HG03521 (cell line): ENCODE results near the gene MYO18B.

Source experiments
- ATAC-seq: cut with Tn5 transposase; IDR thresholded peaks from one replicate; pipeline ENCODE4 v1.9.1; 2021; ENCODE audit warnings: mild to moderate bottlenecking, moderate library complexity; ENCODE audit not compliant: unreplicated experiment

MYO18B gene

DNA sequence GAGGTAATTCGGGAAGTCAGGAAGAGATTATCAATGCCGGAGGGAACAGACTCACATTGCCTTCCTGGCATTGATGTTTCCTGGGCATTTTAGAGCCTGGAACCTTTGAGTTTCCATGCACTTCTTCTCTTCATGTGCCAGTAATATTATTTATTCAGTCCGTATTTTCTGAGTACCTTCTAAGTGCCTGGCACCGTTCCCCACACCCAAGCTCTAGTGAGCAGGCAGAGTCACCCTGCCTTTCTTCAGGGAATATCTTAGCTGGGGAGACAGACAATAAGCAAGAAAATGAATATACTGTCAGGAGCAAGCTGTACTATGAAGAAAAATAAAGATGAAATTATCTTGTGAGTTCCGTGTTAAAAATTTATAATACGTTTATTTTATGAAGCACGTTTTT lies 291.1 kb downstream of the MYO18B start:
- no peak for ATAC-seq

DNA sequence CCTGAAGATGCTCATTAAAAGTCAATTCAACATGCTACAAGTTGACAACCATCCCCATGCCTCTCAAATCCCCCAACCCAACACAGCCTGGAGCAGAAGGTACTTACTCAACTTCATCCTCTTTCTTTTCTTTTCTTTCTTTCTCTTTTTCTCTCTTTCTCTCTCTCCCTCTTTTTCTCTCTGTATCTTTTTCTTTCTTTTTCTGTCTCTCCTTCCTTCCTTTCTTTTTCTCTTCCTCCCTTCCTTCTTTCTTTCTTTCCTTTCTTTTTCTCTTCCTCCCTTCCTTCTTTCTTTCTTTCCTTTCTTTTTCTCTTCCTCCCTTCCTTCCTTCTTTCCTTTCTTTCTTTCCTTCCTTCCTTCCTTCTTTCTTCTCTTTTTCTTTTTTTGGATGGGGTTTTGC lies 291.6 kb downstream of the MYO18B start:
- ATAC-seq, result no peak

DNA sequence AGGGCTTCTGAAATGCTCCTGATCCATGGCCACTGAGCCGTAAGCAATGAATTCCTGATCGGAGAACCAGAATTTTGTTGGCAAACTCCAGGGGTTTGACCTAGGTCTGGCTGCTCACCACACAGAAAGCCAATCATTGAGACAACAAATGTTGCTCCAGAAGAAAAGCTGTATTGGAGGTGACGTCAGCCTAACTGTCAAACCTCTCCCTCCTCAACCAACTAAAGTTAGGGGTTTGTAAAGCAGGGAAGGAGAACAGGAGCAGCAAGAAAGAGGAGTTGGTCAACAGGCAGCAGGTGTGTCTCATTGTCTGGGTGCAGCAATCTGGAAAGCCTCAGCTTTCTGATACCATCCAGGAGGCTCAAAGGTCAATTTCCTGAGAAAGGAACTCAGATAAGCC lies 293.5 kb downstream of the MYO18B start:
- no peak for ATAC-seq

DNA sequence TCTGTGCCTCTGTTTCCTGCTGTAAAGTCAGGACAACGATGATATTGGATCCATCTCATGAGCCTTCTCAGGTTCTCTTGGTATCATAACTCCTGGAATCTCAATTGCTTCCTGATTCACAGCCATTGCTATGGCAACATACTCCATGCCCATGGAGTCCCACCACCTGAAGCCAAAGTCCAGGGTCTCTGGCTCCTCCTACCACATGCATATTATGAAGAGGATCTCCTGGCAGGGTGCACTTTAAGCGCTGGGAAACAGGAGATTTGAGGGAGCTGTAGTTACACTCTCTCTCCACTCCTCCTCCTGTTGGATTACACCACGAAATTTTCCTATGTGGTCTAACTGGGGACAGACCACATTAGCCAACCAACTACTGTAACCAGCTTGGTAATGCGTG lies 296.4 kb downstream of the MYO18B start:
- no peak for ATAC-seq

DNA sequence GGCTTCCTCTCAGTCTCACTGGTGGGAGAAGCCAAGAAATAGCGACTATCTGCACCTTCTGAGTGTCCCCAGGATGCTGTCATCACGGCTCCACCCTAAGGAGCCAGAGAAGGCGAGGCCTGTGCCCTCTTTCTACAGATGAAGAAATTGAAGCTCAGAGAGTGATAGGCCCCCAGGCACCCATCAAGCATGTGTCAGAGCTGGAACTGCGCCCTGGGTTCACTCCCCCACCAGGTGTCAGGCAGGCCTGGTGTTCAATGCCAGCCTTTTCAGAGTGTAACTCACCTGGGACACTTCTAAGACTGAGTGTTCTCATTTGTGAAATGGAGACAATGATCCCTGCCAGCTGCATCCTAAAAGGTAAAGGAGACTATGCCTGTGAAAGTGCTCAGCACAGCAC lies 299.9 kb downstream of the MYO18B start:
- ATAC-seq, result no peak

DNA sequence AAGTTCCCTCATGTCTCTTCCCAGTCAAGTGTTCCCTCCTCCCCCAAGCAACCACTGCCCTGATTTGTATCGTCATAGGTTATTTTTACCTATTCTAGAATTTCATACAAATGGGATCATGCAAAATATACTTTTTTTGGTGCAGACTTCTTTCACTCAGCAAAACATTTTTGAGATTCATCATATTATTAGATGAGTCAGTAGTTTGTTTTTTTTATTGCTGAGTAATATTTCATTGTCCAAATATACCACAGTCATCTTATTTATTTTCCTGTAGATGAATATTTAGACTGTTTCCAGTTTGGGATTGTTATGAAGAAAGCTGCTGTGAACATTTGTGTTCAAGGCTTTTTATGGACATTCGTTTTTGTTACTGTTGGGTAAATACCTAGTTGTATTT lies 301.0 kb downstream of the MYO18B start:
- ATAC-seq, result no peak

DNA sequence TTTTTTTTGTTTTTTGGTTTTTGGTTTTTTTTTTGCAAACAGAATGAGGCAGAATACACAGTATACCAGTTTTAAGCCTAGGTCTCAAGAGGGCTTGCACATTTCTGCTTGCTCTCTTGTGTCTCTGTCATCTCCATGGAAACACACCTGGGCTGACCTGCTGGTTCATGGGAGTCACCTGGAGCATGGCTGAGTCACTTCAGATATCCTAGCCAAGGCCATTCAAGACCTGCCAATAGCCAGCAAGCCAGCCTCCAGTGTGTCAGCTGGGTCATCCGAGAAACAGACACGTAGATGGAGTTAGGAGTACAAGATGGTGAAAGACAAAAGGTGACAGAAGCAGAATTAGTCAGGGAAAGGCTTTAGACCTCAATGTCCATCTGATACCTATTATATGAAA lies 303.1 kb downstream of the MYO18B start:
- no peak for ATAC-seq

DNA sequence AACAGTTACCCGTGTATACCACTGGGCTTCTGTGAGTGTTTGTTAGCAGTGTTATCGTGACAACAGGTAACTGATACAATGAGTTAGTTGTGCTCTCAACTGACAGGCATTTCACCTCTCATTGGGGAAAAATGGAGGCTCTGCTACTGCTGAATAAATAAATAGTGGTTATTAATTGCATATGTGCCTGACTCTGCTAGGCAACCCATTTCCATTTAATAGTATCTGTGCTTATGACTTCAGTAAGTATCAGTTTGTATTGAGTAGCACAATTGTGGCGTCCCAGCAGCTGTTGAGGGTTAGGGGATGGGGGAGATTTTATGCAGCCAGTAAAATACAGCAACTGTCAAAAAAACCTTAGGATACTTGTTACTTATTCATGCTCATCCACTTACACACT lies 303.9 kb downstream of the MYO18B start:
- ATAC-seq, result no peak

DNA sequence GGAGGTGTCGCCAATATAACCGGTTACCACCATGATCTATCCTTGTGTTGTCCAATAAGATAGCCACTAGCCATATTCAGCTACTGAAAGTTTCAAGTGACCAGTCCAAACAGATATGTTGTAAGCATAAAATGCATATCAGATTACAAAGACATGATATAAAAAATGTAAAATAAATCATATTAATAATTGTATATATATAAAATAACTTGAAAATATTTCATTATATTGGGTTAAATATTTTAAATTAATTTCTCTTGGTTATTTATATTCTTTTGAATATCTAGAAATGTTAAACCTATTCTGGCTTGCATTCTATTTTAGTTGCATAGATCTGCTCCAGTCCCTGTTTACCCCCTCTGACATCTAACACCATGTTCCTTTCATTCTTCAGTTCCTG lies 305.5 kb downstream of the MYO18B start:
- ATAC-seq, result no peak

DNA sequence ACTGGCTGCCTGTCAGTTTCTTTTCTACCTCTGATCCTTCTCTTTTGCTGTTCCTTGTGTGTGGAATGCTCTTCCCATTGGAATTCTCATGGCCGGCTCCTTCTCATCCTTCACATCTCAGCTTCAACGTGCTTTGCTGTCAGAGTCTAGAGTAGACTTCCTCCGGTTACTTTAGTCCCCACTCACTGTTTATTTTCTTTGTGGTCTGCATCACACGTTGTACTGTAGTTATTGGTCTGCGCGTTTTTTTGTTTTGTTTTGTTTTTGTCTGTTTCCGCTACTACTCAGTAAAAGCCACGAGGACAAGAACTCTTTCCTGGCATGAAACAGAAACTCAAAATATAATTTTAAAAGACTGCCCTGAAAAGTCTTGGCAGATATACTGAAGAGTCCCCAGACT lies 305.9 kb downstream of the MYO18B start:
- ATAC-seq, result no peak

DNA sequence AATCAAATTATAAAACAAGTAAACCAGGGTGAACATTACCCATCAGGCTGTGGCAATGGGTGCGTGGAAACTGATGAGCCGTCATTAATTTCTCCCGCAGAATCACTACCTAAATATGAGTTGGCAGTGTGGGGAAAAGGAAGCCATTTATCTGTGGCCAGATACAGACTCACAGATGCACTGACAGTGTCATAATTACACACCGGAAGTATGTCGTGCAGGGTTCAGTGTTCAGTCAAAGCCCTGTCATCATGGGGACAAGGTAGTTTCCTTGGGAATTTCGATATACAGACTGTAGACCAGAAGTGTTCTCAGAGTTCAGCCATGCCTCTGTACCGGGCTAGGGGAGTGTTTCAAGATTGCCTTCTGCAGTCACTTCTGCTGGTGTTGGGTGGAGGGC lies 308.1 kb downstream of the MYO18B start:
- no peak for ATAC-seq

DNA sequence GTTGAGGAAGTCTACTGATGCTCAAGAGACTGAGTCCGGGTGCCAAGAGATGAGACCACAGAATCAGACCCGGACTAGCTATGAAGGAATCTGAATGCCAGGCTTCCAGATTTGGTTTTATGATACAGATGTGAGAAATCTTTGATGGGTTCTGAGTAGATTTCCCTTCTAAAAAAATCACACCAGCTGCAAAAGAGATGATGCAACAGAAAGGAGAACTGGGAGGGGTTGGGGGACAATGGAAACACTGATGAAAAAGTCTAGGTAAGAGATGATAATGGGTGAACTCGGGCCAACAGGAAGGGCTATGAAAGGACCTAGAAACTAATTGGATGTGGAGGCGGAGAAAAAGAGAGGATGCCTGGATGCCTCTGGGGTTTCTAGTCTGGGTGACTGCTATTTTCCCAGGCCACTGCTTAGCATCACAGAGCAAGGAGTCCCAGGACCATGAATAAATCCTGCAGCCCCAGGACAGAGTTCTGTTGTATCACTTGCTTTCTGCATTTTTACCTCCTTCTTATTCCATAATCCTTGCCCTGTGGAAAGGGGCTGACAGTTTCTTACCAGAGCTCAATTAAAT lies 311.8 kb downstream of the MYO18B start:
- ATAC-seq, result no peak

DNA sequence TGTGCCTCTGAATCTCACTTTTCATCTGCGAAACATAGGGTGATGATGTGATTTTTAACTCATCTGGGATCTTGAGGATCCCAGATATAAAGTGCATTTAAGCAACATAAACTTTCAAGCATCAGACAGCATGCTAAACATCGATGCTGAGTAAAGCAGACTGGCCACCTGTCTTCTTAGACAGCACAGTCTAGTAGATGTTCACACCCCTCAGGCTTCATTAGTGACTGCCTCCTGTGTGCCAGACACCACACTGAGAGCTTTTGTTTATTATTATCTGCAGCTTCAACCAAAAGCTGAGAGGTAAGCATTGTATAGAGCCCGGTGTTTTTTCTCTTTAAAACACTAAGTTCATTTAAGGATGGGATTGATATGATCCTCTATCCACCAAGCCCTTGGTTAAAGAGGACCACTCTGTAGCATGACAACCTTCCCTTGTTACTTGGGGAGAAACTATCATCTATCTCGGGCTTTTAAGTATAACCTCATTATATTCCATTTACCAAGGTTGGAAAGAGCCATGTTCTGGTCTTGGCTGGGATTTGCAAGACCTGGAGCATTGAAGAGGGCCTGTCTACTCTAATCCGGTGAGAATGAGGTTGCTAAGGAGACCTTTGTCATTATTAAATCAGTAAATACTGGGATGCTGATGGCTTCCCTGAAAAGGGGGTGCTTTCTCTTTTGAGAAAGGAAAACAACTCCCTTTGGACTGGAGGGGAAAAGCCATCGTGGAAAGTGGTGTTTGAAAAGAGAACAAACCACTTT lies 313.0 kb downstream of the MYO18B start:
- no peak for ATAC-seq

DNA sequence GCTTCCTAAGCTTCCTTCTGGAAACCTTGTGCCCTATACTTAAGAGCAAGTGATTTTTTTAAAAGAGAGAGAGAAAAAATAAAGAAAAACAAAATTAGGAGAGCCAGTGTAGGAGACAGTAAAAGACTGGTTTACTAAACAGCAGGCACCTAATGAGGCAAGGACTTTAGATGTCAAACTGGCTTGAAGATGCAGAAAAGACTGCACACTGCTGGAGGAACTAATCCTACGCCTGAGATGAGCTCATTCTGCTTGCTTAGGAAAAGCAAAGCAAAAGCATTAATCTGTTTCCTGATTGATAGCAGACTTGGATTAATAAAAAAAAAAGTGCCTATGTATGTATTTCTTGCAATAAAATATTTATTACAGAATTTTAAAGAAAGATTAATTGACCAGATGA lies 313.7 kb downstream of the MYO18B start:
- no peak for ATAC-seq

DNA sequence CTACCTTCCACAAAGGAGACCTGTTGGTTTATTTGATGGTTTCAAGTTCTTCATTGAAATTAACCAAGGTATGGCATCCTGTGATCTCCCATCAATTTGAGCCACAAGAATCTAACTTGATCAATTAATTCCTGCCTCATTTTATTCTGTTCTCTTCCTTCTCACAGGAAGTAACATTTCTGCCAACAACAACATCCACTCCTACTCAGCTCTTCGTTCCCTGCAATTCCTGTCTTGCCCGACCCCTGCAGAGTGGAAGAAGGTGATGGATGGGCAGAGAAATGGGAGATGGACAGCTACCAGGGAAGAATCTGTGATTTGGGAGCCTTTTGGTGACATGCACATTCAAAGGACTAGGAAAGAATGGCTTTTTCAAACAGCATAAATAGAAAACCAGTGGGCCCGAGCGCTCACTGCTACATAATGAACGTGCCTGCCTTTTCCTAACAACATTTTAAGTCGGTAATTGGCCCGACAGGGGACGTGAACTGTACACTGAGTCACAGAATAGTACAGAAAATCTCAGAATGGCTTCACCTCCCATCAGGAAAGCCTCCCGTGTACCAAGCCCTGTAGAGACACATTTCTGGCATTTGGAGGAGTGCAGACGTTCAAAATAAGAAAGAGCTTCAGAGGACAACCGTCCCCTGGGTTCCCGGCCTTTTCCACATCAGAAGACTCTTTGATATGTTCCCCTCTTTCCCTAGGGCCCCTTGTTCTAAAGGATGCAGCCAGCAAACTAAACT lies 314.6 kb downstream of the MYO18B start:
- no peak for ATAC-seq

DNA sequence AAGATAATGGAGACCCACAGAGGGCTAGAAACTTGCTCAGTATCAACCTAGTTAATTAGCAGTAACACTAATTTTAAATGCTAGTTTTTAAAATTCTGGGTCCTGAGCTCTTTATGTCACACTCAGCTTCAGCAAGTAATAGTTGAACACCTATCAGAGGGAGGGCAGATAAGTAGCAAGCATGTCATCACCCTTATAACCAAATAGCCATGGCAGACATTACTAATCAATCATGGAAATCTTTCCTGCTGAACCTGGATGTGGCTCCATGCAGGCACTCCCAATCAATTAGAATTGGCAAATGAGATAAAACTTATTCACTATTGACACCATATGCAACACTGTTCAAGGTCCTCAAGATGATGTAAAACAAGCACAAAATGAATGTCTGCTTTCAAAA lies 315.7 kb downstream of the MYO18B start:
- no peak for ATAC-seq

DNA sequence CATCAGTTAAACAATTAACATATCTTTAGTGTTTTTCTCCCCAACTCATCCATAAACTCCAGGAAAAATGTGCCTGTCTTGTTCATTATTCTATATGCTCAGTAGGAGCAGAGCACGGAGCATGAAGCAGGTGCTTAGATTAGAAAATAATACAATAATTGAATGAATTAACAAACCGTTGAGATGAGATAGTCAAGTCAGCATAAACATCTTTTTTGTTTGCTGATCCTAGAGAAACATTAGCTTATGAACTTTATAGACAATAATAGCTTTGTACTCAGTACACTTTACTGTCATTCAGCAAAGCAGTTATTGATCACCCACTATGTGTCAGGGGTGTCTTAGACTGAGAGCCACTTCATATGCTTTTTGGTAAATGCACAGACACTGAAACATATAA lies 322.1 kb downstream of the MYO18B start:
- ATAC-seq, result no peak

DNA sequence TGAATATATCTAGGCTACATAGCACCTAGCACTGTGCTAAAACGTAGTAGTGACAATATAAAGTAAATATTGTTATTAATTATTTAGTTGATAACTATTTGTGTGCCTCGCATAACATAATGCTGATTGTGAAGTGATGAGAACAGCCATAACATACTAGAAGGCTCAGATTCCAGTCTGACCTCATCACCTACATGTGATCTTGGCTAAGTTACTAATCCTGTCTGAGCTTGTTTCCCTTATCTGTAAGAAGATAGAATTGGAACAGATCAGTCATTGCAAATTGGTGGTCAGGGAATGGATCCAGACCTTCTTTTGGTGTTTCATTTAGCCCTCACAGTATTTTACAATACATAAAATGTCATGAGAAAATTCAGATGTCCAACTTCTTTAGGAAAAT lies 323.9 kb downstream of the MYO18B start:
- no peak for ATAC-seq

DNA sequence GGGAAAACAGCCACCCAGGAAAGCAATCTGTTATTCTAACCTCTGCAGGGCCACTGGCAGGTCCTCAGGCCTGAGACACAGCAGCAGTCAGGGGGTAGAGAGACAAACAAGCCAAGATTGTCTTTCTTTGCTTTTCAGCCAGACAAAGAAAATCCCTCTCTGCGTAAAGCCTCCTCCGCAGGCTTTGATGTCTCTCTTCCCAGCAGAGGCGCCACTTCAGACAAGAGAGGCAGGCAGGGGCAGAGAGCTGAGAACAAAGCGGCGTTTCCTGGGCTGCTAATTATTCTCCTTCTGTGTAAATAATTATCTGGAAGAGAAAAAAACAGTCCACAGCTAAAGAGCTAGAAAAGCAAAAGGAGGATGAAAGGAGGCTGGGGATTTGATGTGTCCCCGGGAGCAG lies 324.5 kb downstream of the MYO18B start:
- no peak for ATAC-seq

DNA sequence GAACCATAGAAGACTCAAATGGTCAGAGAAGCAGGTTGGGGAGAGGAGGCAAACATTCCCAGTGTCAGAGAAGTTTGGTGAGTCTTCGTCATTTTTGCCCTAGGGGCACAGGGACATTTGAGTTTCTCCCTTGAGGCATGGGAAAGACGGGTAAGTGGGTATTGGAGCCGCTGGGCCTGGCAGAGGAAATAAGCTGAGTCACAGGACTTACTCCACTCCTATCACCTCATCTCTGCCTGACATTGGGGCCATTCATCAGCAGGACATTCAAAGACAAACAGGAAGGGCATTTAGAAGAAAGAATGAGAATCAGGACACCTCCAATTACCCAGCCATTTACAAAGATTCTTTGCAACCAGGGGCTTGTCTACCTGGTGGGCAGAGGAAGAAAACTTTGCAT lies 326.6 kb downstream of the MYO18B start:
- ATAC-seq, result no peak

DNA sequence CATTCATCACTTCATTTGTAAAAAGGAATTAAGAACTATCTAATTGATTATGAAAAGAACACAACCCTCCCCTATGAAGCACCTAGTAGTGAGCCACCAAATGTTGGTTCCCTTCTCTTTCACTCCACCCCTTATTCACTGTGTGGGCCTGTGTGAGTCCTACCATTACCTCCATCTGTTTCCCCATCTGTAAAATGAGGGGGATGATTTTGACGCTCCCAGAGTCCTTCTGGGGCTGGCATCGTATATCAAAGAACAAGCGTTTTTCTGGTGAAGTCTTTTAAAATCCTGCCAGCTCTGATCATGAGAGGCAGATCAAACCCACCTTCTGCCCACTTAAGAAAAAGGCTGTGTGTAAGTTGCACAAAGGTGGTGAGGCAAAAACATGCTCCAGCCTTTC lies 330.6 kb downstream of the MYO18B start:
- ATAC-seq, result no peak

DNA sequence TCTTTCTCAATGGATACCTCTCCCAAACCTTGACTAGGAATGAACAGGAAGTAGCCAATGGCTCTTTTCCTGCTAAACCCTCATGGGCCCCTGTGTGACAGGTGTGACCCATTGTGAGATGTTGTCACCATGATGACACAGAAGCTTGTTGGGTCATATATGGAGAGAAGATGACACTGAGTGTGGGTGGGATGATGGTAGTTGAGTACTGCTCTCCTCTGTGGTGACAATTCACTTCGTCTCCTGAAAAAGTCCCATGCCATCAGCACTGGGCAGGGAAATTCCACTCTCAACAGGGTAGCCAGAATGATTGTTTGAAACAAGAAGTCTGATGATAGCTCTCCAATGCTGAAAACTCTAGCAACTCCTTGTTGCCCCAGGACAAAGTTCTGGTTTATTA lies 333.3 kb downstream of the MYO18B start:
- ATAC-seq, result no peak
